HEK293 (cell line): ENCODE data around the gene PPP2R2B.

Source experiments
- CTCF ChIA-PET: fragments of 350-600 bp; formaldehyde crosslinking; extraction: SDS; loops from one replicate; lab custom pipeline; 2021; ENCODE audit warnings: antibody characterized with exemption; lab: Yijun Ruan, JAX
- POLR2A ChIA-PET: fragments of 300-600 bp; formaldehyde crosslinking; extraction: SDS; loops from one replicate; lab custom pipeline; 2020; ENCODE audit warnings: antibody characterized with exemption, inconsistent platforms; lab: Yijun Ruan, JAX
- H3K27ac ChIP-seq: fragments of 200-500 bp; sonication (Bioruptor generic); 2 replicates; pipeline ENCODE4 v1.5.1; 2014; ENCODE audit warnings: low read depth, low read length, control low read depth, inconsistent platforms; ENCODE audit errors: extremely low read depth
- H3K36me3 ChIP-seq, 2 experiments: fragments of 200-500 bp in 1 of 2; sonication (Bioruptor generic) in 1 of 2; 1 replicate in 1 of 2; 2 replicates in 1 of 2; pipeline ENCODE4 v1.5.1; 2014 to 2017; ENCODE audit warnings: inconsistent platforms in 2 of 2, low read length in 2 of 2; ENCODE audit not compliant: control insufficient read depth in 2 of 2, insufficient read depth in 1 of 2
- H3K4me1 ChIP-seq: fragments of 200-500 bp; sonication (Bioruptor generic); 2 replicates; pipeline ENCODE4 v1.5.1; 2014; ENCODE audit warnings: mild to moderate bottlenecking, low read length, inconsistent platforms; ENCODE audit not compliant: control insufficient read depth, insufficient read depth
- H3K4me3 ChIP-seq: 2 replicates; pipeline ENCODE4 v1.5.1; 2011; ENCODE audit warnings: low read depth, mild to moderate bottlenecking, control low read depth, low read length, moderate library complexity
- H3K9me3 ChIP-seq: fragments of 200-500 bp; sonication (Bioruptor generic); 2 replicates; pipeline ENCODE4 v1.5.1; 2014; ENCODE audit warnings: low read depth, low read length, inconsistent platforms; ENCODE audit not compliant: control insufficient read depth, insufficient read depth
- HOXA7 ChIP-seq: sonication (generic); formaldehyde crosslinking; IDR thresholded peaks from 2 replicates; pipeline ENCODE4 v1.8.1; 2022; ENCODE audit warnings: missing genetic modification reagents, borderline replicate concordance
- HOXC10 ChIP-seq: sonication (generic); formaldehyde crosslinking; IDR thresholded peaks from 2 replicates; pipeline ENCODE4 v1.8.1; 2023; ENCODE audit warnings: mild to moderate bottlenecking, missing genetic modification reagents
- KLF16 ChIP-seq: fragments of 450-650 bp; formaldehyde crosslinking; IDR thresholded peaks from 2 replicates; pipeline ENCODE4 v1.5.1; 2017; ENCODE audit warnings: missing biosample characterization, missing genetic modification characterization
- SALL2 ChIP-seq: fragments of 450-650 bp; formaldehyde crosslinking; IDR thresholded peaks from 2 replicates; pipeline ENCODE4 v1.5.0; 2017; ENCODE audit warnings: missing biosample characterization, mild to moderate bottlenecking, missing genetic modification characterization, borderline replicate concordance
- ZBTB8A ChIP-seq: fragments of 450-650 bp; formaldehyde crosslinking; IDR thresholded peaks from 2 replicates; pipeline ENCODE4 v1.5.1; 2016; ENCODE audit warnings: missing biosample characterization, missing genetic modification characterization
- ZNF184 ChIP-seq: fragments of 450-650 bp; IDR thresholded peaks from 2 replicates; pipeline ENCODE4 v1.5.1; 2018; ENCODE audit warnings: missing biosample characterization, mild to moderate bottlenecking, missing genetic modification characterization
- ZNF239 ChIP-seq: fragments of 450-650 bp; formaldehyde crosslinking; IDR thresholded peaks from 2 replicates; pipeline ENCODE4 v1.5.1; 2016; ENCODE audit warnings: missing biosample characterization, missing genetic modification characterization
- ZNF354C ChIP-seq: fragments of 450-650 bp; formaldehyde crosslinking; IDR thresholded peaks from 2 replicates; pipeline ENCODE4 v1.5.1; 2016; ENCODE audit warnings: missing biosample characterization, missing genetic modification characterization, low read depth, borderline replicate concordance
- ZNF555 ChIP-seq: fragments of 450-650 bp; formaldehyde crosslinking; conservative IDR thresholded peaks from 2 replicates; pipeline ENCODE4 v1.5.1; 2017; ENCODE audit warnings: missing biosample characterization, mild to moderate bottlenecking, missing genetic modification characterization, inconsistent platforms
- ZNF747 ChIP-seq: fragments of 450-650 bp; formaldehyde crosslinking; IDR thresholded peaks from 2 replicates; pipeline ENCODE4 v1.5.1; 2016; ENCODE audit warnings: missing biosample characterization, missing genetic modification characterization
- ZXDB ChIP-seq: fragments of 450-650 bp; formaldehyde crosslinking; IDR thresholded peaks from 2 replicates; pipeline ENCODE4 v1.5.1; 2016; ENCODE audit warnings: missing biosample characterization, missing genetic modification characterization
- TF ChIP-seq, protein P1 (sequence below): fragments of 450-650 bp; formaldehyde crosslinking; IDR thresholded peaks from 2 replicates; pipeline ENCODE4 v1.5.1; 2016; ENCODE audit warnings: missing biosample characterization, missing genetic modification characterization
- TF ChIP-seq, protein P2 (sequence below): fragments of 450-650 bp; formaldehyde crosslinking; IDR thresholded peaks from 2 replicates; pipeline ENCODE4 v1.5.1; 2016; ENCODE audit warnings: missing biosample characterization, missing genetic modification characterization
- TF ChIP-seq, protein P3 (sequence below): fragments of 450-650 bp; formaldehyde crosslinking; IDR thresholded peaks from 2 replicates; pipeline ENCODE4 v1.5.1; 2016; ENCODE audit warnings: missing biosample characterization, missing genetic modification characterization
- TF ChIP-seq, protein P4 (sequence below): fragments of 450-650 bp; formaldehyde crosslinking; IDR thresholded peaks from 2 replicates; pipeline ENCODE4 v1.5.1; 2016; ENCODE audit warnings: missing biosample characterization, missing genetic modification characterization
- TF ChIP-seq, protein P5 (sequence below): fragments of 450-650 bp; formaldehyde crosslinking; optimal IDR thresholded peaks from 2 replicates; pipeline ENCODE3; 2016; ENCODE audit warnings: missing biosample characterization, mild to moderate bottlenecking, missing genetic modification characterization
- TF ChIP-seq, protein P6 (sequence below): fragments of 450-650 bp; formaldehyde crosslinking; IDR thresholded peaks from 2 replicates; pipeline ENCODE4 v1.5.1; 2016; ENCODE audit warnings: missing biosample characterization, missing genetic modification characterization

PPP2R2B gene

DNA sequence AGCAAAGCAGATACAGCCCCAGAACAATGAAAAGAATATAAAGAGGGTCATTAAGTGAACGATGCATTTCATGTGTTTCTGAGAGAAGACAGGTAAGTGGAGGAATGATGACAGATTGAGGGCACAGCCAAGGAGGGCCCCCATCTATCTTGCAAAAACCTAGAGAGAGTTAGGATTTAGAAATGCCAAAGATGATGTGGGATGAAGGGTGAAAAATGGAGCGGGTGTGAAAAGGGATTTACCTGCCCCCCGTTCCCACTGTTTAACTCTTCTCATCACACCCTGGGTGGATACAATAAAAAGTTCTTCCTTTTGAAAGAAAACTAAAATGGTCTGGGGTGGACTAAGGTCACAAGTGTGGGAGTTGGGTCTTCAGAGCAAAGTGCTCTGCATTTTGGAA lies 18.5 kb upstream of the PPP2R2B start:
- H3K4me3 ChIP-seq, result no peak overlapping the region
- H3K4me1 ChIP-seq, result no peaks in the 10 kb centered on the region
- ChIA-PET POLR2A (no interaction called here), CTCF (no interaction called here)
- H3K36me3 ChIP-seq, result no peaks in the 10 kb centered on the region
- H3K9me3 ChIP-seq, result no peaks in the 10 kb centered on the region
- H3K27ac ChIP-seq, result no peak overlapping the region
- TF ChIP-seq, protein P1, sequence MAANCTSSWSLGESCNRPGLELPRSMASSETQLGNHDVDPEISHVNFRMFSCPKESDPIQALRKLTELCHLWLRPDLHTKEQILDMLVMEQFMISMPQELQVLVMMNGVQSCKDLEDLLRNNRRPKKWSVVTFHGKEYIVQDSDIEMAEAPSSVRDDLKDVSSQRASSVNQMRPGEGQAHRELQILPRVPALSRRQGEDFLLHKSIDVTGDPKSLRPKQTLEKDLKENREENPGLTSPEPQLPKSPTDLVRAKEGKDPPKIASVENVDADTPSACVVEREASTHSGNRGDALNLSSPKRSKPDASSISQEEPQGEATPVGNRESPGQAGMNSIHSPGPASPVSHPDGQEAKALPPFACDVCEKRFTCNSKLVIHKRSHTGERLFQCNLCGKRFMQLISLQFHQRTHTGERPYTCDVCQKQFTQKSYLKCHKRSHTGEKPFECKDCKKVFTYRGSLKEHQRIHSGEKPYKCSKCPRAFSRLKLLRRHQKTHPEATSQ (tag by site-specific recombination), result no peak
- TF ChIP-seq KLF16 (tag by site-specific recombination) (no peak), ZNF555 (tag by site-specific recombination) (no peak), ZNF354C (tag by site-specific recombination) (no peak), ZBTB8A (tag by site-specific recombination) (no peak), ZNF184 (tag by site-specific recombination) (no peak), ZNF239 (tag by site-specific recombination) (no peak), HOXC10 (CRISPR knock-in tag) (no peak), SALL2 (tag by site-specific recombination) (no peak), HOXA7 (CRISPR knock-in tag) (no peak), ZNF747 (tag by site-specific recombination) (no peak), ZXDB (no peak)
- TF ChIP-seq, protein P2, sequence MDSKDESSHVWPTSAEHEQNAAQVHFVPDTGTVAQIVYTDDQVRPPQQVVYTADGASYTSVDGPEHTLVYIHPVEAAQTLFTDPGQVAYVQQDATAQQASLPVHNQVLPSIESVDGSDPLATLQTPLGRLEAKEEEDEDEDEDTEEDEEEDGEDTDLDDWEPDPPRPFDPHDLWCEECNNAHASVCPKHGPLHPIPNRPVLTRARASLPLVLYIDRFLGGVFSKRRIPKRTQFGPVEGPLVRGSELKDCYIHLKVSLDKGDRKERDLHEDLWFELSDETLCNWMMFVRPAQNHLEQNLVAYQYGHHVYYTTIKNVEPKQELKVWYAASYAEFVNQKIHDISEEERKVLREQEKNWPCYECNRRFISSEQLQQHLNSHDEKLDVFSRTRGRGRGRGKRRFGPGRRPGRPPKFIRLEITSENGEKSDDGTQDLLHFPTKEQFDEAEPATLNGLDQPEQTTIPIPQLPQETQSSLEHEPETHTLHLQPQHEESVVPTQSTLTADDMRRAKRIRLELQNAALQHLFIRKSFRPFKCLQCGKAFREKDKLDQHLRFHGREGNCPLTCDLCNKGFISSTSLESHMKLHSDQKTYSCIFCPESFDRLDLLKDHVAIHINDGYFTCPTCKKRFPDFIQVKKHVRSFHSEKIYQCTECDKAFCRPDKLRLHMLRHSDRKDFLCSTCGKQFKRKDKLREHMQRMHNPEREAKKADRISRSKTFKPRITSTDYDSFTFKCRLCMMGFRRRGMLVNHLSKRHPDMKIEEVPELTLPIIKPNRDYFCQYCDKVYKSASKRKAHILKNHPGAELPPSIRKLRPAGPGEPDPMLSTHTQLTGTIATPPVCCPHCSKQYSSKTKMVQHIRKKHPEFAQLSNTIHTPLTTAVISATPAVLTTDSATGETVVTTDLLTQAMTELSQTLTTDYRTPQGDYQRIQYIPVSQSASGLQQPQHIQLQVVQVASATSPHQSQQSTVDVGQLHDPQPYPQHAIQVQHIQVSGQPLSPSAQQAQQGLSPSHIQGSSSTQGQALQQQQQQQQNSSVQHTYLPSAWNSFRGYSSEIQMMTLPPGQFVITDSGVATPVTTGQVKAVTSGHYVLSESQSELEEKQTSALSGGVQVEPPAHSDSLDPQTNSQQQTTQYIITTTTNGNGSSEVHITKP (tag by site-specific recombination), result no peak
- TF ChIP-seq, protein P3, sequence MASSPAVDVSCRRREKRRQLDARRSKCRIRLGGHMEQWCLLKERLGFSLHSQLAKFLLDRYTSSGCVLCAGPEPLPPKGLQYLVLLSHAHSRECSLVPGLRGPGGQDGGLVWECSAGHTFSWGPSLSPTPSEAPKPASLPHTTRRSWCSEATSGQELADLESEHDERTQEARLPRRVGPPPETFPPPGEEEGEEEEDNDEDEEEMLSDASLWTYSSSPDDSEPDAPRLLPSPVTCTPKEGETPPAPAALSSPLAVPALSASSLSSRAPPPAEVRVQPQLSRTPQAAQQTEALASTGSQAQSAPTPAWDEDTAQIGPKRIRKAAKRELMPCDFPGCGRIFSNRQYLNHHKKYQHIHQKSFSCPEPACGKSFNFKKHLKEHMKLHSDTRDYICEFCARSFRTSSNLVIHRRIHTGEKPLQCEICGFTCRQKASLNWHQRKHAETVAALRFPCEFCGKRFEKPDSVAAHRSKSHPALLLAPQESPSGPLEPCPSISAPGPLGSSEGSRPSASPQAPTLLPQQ (tag by site-specific recombination), result no peak
- TF ChIP-seq, protein P4, sequence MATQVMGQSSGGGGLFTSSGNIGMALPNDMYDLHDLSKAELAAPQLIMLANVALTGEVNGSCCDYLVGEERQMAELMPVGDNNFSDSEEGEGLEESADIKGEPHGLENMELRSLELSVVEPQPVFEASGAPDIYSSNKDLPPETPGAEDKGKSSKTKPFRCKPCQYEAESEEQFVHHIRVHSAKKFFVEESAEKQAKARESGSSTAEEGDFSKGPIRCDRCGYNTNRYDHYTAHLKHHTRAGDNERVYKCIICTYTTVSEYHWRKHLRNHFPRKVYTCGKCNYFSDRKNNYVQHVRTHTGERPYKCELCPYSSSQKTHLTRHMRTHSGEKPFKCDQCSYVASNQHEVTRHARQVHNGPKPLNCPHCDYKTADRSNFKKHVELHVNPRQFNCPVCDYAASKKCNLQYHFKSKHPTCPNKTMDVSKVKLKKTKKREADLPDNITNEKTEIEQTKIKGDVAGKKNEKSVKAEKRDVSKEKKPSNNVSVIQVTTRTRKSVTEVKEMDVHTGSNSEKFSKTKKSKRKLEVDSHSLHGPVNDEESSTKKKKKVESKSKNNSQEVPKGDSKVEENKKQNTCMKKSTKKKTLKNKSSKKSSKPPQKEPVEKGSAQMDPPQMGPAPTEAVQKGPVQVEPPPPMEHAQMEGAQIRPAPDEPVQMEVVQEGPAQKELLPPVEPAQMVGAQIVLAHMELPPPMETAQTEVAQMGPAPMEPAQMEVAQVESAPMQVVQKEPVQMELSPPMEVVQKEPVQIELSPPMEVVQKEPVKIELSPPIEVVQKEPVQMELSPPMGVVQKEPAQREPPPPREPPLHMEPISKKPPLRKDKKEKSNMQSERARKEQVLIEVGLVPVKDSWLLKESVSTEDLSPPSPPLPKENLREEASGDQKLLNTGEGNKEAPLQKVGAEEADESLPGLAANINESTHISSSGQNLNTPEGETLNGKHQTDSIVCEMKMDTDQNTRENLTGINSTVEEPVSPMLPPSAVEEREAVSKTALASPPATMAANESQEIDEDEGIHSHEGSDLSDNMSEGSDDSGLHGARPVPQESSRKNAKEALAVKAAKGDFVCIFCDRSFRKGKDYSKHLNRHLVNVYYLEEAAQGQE (tag by site-specific recombination), result no peak
- TF ChIP-seq, protein P5, sequence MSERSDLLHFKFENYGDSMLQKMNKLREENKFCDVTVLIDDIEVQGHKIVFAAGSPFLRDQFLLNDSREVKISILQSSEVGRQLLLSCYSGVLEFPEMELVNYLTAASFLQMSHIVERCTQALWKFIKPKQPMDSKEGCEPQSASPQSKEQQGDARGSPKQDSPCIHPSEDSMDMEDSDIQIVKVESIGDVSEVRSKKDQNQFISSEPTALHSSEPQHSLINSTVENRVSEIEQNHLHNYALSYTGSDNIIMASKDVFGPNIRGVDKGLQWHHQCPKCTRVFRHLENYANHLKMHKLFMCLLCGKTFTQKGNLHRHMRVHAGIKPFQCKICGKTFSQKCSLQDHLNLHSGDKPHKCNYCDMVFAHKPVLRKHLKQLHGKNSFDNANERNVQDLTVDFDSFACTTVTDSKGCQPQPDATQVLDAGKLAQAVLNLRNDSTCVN (tag by site-specific recombination), result no peak
- TF ChIP-seq, protein P6, sequence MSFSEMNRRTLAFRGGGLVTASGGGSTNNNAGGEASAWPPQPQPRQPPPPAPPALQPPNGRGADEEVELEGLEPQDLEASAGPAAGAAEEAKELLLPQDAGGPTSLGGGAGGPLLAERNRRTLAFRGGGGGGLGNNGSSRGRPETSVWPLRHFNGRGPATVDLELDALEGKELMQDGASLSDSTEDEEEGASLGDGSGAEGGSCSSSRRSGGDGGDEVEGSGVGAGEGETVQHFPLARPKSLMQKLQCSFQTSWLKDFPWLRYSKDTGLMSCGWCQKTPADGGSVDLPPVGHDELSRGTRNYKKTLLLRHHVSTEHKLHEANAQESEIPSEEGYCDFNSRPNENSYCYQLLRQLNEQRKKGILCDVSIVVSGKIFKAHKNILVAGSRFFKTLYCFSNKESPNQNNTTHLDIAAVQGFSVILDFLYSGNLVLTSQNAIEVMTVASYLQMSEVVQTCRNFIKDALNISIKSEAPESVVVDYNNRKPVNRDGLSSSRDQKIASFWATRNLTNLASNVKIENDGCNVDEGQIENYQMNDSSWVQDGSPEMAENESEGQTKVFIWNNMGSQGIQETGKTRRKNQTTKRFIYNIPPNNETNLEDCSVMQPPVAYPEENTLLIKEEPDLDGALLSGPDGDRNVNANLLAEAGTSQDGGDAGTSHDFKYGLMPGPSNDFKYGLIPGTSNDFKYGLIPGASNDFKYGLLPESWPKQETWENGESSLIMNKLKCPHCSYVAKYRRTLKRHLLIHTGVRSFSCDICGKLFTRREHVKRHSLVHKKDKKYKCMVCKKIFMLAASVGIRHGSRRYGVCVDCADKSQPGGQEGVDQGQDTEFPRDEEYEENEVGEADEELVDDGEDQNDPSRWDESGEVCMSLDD (tag by site-specific recombination), result no peak
